ENCODE data around the gene SLC38A4.

The SLC38A4 gene

DNA sequence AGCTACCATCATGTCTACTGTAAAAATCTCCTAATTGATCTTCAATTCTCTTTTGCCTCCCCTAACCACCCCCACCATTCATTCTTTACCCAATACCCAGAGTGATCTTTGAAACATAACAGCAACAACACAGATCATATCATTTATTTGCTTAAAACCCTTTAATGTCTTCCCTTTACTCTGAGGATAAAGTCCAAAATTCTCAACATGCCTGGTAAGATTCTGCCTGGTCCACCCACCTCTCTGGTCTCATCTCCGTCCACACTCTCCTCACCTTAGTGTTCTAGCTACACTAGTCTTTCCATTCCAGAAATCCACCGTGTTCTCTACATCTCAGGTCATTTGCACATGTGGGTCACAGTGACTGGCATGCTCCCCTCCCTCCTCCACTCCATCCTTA lies 27.7 kb downstream of the SLC38A4 start:
- Histone ChIP-seq H3K27ac (ENCODE audit: low read length) (no peak overlapping the region), H3K9me3 (ENCODE audit: insufficient read depth, low read length, severe bottlenecking) (no peaks in the 10 kb centered on the region), H3K27me3 (ENCODE audit: insufficient read depth, low read length, poor library complexity) (no peaks in the 10 kb centered on the region), H3K4me1 (ENCODE audit: insufficient read depth, low read length) (no peaks in the 10 kb centered on the region), H3K36me3 (ENCODE audit: insufficient read depth, low read length) (no peaks in the 10 kb centered on the region), H3K79me2 (ENCODE audit: insufficient read depth, low read length) (no peaks in the 10 kb centered on the region), H4K20me1 (ENCODE audit: insufficient read depth, low read length) (no peaks in the 10 kb centered on the region), H3K4me2 (ENCODE audit: insufficient read depth, low read length) (no peak overlapping the region), H2AFZ (ENCODE audit: low read depth, low read length) (no peak overlapping the region), H3K9ac (ENCODE audit: low read depth, low read length) (no peak overlapping the region), H3K4me3 (ENCODE audit: low read depth in 1 of 2, low read length in 2 of 2) (no peak overlapping the region)
- ATAC-seq (ENCODE audit: insufficient read depth, low read depth) (no peak), DNase-seq (no peak)
- TF ChIP-seq EZH2 (IDR thresholded peaks at IDR 0.05; ENCODE audit: borderline replicate concordance, low read depth, low read length, severe bottlenecking) = no peak

DNA sequence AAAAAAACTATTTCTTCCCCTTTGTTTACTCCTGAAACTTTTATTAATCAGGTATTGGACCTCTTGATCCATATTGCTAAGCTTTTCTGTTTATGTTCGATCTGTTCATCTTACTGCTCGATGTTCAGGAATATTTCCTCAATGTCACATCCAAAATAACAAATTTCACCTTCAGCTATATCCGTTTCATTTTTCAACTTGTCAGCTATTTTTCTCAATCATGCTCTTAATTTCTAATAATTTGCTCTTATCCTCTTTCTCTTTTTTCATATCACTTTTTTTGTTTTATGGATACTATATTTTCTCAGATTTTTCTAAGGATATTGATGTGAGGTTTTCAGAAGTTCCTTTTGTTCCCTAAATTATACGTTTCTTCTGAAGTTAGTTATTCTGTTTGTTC lies 29.8 kb downstream of the SLC38A4 start:
- Histone ChIP-seq H3K4me2 (ENCODE audit: insufficient read depth, low read length) (no peak overlapping the region), H3K79me2 (ENCODE audit: insufficient read depth, low read length) (no peaks in the 10 kb centered on the region), H3K27me3 (ENCODE audit: insufficient read depth, low read length, poor library complexity) (no peaks in the 10 kb centered on the region), H3K9ac (ENCODE audit: low read depth, low read length) (no peak overlapping the region), H3K9me3 (ENCODE audit: insufficient read depth, low read length, severe bottlenecking) (no peaks in the 10 kb centered on the region), H3K36me3 (ENCODE audit: insufficient read depth, low read length) (no peaks in the 10 kb centered on the region), H3K4me3 (ENCODE audit: low read depth in 1 of 2, low read length in 2 of 2) (no peak overlapping the region), H3K4me1 (ENCODE audit: insufficient read depth, low read length) (no peaks in the 10 kb centered on the region), H2AFZ (ENCODE audit: low read depth, low read length) (no peak overlapping the region), H4K20me1 (ENCODE audit: insufficient read depth, low read length) (no peaks in the 10 kb centered on the region), H3K27ac (ENCODE audit: low read length) (no peak overlapping the region)
- DNase-seq (no peak), ATAC-seq (ENCODE audit: insufficient read depth, low read depth) (no peak)
- no peak for TF ChIP-seq CTCF (IDR thresholded peaks at IDR 0.05; ENCODE audit: borderline replicate concordance, extremely low read depth, low read length, poor library complexity, severe bottlenecking)
- TF ChIP-seq EZH2 (IDR thresholded peaks at IDR 0.05; ENCODE audit: borderline replicate concordance, low read depth, low read length, severe bottlenecking) = no peak

DNA sequence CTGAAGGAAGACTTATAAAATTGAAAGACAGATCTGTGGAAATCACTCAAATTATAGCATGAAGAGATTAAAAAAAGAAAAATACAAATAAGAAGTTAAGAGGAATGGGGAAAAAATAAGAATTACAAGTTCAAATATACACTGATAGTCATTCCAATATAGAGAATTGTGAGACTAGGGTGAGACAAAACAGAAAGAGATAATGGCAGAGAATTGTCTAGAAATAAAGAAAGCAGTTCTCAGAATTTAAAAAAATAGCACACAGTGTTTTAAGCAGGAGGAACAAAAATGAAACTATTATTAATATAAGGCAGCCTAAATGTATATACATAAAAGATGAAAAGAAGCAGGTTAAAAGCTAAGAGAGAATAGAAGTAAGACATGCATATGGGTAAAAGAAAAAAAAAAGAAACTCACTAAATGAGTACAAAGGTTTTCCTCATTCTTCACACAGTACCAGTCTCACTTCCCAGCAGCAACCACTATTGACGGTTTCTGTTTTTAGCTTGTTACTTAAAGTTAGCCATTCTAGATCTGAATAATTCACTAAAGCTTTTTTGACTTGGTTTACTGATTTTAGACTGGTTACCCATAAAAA lies 31.1 kb downstream of the SLC38A4 start:
- no peak for ATAC-seq (ENCODE audit: insufficient read depth, low read depth)
- no peak overlapping the region for H3K9ac ChIP-seq (ENCODE audit: low read depth, low read length)

GRCh38 chr12:46792925-46793324 lies 32.9 kb downstream of the SLC38A4 start:
- DNase-seq (no peak), ATAC-seq (ENCODE audit: insufficient read depth, low read depth) (no peak)
- Histone ChIP-seq H3K36me3 (ENCODE audit: insufficient read depth, low read length) (no peaks in the 10 kb centered on the region), H3K4me3 (ENCODE audit: low read depth in 1 of 2, low read length in 2 of 2) (no peak overlapping the region), H3K4me2 (ENCODE audit: insufficient read depth, low read length) (no peak overlapping the region), H3K9me3 (ENCODE audit: insufficient read depth, low read length, severe bottlenecking) (no peaks in the 10 kb centered on the region), H3K27ac (ENCODE audit: low read length) (no peak overlapping the region), H3K4me1 (ENCODE audit: insufficient read depth, low read length) (no peaks in the 10 kb centered on the region), H3K79me2 (ENCODE audit: insufficient read depth, low read length) (no peaks in the 10 kb centered on the region), H3K9ac (ENCODE audit: low read depth, low read length) (no peak overlapping the region), H2AFZ (ENCODE audit: low read depth, low read length) (no peak overlapping the region), H3K27me3 (ENCODE audit: insufficient read depth, low read length, poor library complexity) (no peaks in the 10 kb centered on the region), H4K20me1 (ENCODE audit: insufficient read depth, low read length) (no peaks in the 10 kb centered on the region)
- no peak for TF ChIP-seq CTCF (IDR thresholded peaks at IDR 0.05; ENCODE audit: borderline replicate concordance, extremely low read depth, low read length, poor library complexity, severe bottlenecking)
- TF ChIP-seq EZH2 (IDR thresholded peaks at IDR 0.05; ENCODE audit: borderline replicate concordance, low read depth, low read length, severe bottlenecking) = no peak

More for the DNA sequence above, 31.1 kb downstream of the SLC38A4 start:
- Histone ChIP-seq H3K4me1 (ENCODE audit: insufficient read depth, low read length) (no peaks in the 10 kb centered on the region), H3K4me3 (ENCODE audit: low read depth in 1 of 2, low read length in 2 of 2) (no peak overlapping the region), H3K9me3 (ENCODE audit: insufficient read depth, low read length, severe bottlenecking) (no peaks in the 10 kb centered on the region), H3K27me3 (ENCODE audit: insufficient read depth, low read length, poor library complexity) (no peaks in the 10 kb centered on the region), H3K4me2 (ENCODE audit: insufficient read depth, low read length) (no peak overlapping the region), H2AFZ (ENCODE audit: low read depth, low read length) (no peak overlapping the region), H3K36me3 (ENCODE audit: insufficient read depth, low read length) (no peaks in the 10 kb centered on the region), H3K79me2 (ENCODE audit: insufficient read depth, low read length) (no peaks in the 10 kb centered on the region), H3K27ac (ENCODE audit: low read length) (no peak overlapping the region), H4K20me1 (ENCODE audit: insufficient read depth, low read length) (no peaks in the 10 kb centered on the region)
- no peak for DNase-seq
- no peak for TF ChIP-seq EZH2 (IDR thresholded peaks at IDR 0.05; ENCODE audit: borderline replicate concordance, low read depth, low read length, severe bottlenecking)
- TF ChIP-seq CTCF (IDR thresholded peaks at IDR 0.05; ENCODE audit: borderline replicate concordance, extremely low read depth, low read length, poor library complexity, severe bottlenecking) = no peak

Measured in DND-41 (cell line).